HG02981 (cell line): Measurements from ENCODE around the gene CEBPG.

ENCODE experiments used
- ATAC-seq: cut with Tn5 transposase; IDR thresholded peaks from one replicate; pipeline ENCODE4 v1.9.1; 2021; ENCODE audit warnings: mild to moderate bottlenecking, moderate library complexity; ENCODE audit not compliant: unreplicated experiment

CEBPG gene

GRCh38 chr19:33350538-33351309, 22.8 kb upstream of the CEBPG start:
- no peak for ATAC-seq

DNA sequence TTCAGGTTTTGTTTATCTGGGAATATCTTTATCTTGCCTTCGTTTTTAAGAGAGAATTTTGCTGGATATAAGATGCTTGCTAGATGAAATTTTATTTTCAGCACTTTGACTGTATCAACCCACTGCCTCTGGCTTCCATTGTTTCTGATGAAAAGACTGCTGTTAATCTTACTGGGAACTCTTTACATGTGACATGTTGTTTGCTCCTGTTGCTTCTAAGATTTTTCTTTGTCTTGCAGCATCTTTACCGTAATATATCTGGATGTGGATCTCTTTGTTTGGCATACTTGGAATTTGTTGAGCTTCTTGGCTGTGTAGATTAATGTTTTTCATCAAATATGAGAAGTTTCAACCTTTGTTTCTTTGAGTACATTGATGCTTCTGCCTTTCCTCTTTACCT, 18.0 kb upstream of the CEBPG start:
- no peak for ATAC-seq

GRCh38 chr19:33357556-33357955, 16.0 kb upstream of the CEBPG start:
- ATAC-seq, result no peak

DNA sequence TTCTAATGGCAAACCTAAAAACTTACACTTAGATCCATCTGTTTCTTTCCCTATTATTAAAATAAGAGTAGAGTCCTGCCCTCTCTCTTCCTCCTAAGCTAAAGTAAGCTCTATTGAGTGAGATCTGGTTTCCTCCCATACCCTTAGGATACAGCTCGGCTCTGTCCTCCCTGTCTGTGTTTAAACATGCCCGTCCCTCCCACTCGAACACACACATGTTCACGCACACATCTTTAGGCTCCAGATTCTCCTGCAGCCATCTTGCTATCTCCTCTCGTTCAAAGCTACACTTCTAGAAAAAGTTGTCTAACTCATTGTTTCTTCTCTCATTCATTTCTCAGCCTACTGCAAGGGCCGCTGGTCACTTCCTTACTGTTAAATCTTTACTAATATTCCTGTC, 15.1 kb upstream of the CEBPG start:
- no peak for ATAC-seq

DNA sequence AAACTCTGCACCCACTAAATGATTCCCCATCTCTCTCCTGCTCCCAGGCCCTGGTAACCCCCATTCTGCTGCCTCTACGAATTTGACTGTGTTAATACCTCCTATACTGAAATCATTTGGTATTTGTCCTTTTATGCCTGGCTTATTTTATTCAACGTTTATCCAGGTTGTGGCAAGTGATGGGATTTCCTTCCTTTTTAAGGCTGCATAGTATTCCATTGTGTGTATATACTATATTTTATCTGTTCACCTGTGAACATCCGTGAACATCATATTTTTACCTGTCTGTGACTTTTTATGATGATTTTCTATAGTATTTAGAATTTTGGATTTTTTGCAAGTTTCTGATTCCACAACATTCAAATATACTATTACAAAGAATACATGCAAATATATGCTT, 13.9 kb upstream of the CEBPG start:
- ATAC-seq, result no peak

DNA sequence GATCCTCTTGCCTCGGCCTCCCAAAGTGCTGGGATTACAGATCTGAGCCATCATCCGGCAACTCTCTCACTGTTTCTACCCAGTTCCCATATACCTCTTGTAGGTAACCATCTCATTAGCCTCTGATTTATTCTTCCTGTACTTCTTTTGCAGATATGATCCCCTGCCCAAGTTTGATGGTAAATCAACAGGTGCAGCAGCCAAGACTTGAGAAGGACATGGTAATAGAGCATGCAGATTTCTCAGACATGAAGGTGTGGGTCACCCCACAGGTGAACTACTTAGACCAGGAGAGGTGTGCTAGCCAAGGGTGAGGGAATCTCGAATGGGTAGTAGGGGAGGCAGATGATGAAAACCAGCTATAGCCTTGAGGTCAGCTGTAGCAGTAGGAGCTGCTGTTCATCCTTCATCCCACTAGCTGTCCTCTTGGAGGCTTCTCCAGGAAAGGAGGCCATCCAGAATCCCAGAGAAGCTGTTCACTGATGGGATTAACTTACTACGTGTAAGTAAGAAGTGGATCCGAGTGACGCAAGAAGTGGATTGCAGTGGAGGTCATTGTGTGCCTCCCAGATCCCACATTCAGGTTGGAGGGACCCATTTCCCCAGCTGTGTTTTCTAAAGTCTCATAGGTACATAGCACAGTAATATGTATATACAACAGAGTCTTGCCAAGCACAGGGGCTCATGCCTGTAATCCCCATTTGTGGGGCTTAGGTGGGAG, 10.8 kb upstream of the CEBPG start:
- no peak for ATAC-seq

GRCh38 chr19:33363476-33363875, 10.0 kb upstream of the CEBPG start:
- no peak for ATAC-seq

- ATAC-seq, result no peak
Measured at GRCh38 chr19:33365691-33366090, 7.8 kb upstream of the CEBPG start.

DNA sequence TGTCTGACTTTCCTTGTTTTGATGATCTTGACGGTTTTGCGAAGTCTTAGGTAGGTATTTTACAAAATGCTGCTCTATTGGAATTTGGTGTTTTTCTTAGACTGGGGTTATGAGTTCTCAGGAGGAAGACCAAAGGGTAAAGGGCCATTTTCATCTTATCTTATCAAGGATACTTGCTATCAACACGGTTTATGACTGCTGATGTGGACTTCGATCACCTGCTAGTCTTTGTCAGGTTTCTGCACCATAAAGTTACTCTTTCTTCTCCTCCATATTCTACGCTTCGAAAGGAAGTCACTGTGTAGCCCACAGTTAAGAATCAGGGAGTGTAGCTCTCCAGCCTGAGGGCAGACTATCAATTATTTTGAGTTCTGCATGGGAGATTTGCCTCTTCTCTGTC, 7.4 kb upstream of the CEBPG start:
- no peak for ATAC-seq

DNA sequence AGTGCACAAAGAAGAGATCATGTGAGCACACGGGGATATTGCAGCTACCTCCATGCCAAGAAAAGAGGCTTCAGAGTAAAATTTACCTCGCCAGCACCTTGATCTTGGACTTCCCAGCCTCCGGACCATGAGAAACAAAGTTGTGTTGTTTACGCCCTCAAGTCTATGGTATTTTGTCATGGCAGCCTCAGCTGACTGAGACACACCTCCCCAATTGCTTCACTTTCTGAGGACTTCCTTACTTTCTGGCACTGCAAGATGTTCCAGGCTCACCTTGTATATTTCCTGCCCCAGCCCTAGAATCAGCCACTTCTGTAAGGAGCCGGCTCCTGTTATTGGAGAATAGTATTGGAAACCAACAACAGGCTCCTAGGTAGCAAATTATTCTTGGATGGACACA, 6.6 kb upstream of the CEBPG start:
- ATAC-seq, result no peak

- no peak for ATAC-seq
Measured at GRCh38 chr19:33368074-33368864, 5.2 kb upstream of the CEBPG start.

DNA sequence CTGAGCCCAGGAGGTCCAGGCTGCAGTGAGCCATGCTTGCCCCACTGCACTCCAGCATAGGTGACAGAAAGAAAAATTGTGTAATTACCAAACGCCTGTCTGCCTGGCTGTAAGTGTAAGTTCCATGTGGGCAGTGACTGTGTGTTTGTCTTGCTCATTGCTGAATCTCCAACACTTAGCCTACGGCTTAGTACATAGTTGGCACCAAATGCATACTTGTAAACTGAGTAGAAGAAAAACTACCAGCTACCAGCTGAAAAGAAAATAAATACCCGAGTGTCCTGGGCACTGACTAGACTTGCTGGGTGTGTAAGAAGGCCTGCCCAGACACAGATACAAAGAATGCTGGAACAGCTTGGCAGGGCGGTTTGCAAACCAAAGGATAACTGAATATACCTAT, 2.7 kb upstream of the CEBPG start:
- no peak for ATAC-seq

GRCh38 chr19:33374236-33374714, 766 bp downstream of the CEBPG start:
- no peak for ATAC-seq

DNA sequence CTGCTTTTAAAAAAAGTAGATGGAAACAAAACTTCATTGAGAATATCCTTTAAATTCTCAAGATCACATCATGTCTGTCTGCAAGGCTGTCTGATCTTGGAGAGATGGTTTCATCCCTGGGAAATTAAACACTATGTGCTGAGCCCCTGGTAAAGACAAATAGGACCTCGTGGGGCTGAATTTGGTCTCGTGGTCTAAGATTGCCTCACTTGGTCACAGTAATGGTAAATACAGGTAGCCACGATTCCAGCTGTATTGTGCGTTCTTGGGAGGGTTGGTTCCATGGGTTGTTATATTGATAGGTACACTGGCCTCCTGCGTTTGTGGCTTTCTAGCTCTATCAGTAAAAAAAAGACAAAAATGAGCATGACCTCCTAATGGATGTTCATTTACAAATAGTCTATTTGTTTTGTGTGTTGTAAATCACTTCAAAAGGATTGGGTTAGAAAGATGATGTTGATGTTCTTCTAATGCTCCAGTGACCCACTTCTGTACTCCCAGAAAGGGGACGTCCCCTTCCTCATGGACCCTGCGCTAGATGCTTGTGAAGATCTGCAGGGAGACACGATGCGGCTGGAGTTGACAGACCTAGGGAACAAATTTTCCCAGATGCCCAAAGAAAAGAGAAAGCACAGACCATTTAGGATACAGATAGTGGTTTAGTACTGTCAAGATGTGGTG, 1.8 kb downstream of the CEBPG start:
- ATAC-seq, result no peak

- ATAC-seq, result no peak
Measured at GRCh38 chr19:33375837-33376159, 2.3 kb downstream of the CEBPG start.

DNA sequence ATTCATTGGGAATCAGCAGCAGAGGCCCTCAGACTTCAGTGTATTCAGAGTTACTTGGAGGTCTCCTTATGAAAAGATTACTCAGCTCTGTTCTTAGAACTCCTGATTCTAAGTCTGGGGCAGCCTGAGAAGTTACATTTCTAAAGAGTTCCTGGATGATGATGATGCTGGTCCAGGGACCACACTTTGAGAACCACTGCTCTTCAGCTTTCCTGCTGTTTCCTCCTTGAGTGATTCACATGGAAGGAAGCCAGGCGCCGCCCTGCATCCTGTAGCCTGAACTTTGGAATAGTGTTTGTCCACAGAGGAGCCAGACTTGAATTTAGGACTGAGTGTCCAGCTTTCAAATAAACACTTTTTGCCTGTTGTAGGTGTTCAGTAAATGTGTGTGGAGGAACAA, 2.9 kb downstream of the CEBPG start:
- ATAC-seq, result no peak

- ATAC-seq, result no peak
Measured at GRCh38 chr19:33376941-33377557, 3.5 kb downstream of the CEBPG start.

DNA sequence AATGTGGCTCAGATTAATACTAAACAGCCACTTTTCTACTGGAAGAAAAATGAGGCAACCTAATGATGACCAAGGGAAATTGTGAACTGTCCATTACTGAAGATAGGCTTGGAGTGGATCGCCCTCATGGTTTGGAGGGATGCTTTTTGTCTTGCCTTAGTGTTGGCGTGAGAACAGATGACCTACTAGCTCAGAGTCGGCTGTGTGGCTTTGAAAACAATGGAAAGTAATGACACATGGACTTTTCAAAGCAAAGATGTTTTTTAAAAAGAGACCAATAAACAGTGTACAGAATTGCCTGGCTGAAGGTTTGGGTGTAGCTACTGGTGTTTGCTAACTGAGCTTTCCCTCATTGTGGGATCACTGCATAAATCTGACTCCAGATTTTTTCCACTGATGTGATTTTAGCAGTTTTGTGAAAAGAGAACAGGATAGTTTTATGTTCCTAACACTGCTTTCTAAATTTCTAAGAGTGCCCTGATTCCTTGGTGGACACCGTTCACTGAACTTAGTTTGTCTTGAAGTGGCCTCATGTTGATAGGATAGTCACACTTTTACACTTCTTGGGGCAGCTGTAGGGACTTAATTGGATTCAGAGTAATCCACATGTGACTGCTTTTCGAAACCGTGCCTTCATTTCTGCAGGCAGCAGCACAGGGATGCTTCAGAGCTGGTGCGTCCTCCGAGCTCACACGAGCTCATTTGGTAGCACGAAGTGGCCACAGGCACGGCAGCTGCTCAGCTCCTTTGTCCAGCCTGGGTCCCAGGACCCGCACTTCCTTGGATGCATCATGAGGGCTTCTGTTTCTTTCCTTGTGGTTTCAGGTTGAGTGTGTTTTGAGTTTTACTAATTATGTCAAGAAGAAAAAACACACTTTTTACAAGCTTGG, 4.3 kb downstream of the CEBPG start:
- ATAC-seq, result no peak

DNA sequence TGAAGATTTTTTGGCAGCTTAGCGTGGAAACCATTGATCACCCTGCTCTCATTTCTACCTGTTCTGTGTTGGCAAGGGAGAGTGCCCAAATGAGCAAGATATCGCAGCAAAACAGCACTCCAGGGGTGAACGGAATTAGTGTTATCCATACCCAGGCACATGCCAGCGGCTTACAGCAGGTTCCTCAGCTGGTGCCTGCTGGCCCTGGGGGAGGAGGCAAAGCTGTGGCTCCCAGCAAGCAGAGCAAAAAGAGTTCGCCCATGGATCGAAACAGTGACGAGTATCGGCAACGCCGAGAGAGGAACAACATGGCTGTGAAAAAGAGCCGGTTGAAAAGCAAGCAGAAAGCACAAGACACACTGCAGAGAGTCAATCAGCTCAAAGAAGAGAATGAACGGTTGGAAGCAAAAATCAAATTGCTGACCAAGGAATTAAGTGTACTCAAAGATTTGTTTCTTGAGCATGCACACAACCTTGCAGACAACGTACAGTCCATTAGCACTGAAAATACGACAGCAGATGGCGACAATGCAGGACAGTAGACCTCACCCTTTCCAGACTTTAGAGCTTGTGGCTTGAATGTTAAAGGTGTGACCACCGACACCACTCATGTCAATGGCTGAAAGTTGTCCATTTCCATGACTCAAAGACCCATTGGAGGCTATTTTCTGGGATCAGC, 5.8 kb downstream of the CEBPG start:
- ATAC-seq, result no peak
